ENCODE results near the gene CPAMD8.

Gene CPAMD8

DNA sequence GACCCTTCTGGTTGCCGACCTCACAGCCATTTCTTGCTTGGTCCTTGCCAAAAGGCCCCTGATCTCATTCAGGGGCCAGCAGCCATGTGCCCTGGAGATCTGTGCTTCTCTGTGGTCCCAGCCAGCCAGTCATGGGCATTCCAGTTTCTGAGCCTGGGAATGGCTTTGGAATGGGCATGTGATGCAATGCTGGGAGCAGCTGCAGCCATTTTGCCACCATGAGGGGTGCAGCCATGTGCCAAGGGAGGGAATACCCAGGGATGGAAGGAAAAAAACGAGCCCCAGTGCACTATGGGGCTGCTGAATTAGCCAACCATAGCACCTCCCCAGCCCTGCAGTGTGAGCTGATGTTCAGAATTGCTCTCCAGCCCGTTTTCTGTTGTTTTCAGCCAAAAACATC lies 111.5 kb downstream of the CPAMD8 start:
- DNase-seq: no peak
- Histone ChIP-seq H3K4me1 (no peaks in the 10 kb centered on the region), H3K27me3 (no peaks in the 10 kb centered on the region), H3K4me3 (ENCODE audit: low read depth, low read length) (no peak overlapping the region), H3K36me3 (no peaks in the 10 kb centered on the region), H3K9me3 (peaks cover 2% of the 10 kb centered on the region; the same call in 1 of the 2 replicates)
- TF ChIP-seq, protein P1, sequence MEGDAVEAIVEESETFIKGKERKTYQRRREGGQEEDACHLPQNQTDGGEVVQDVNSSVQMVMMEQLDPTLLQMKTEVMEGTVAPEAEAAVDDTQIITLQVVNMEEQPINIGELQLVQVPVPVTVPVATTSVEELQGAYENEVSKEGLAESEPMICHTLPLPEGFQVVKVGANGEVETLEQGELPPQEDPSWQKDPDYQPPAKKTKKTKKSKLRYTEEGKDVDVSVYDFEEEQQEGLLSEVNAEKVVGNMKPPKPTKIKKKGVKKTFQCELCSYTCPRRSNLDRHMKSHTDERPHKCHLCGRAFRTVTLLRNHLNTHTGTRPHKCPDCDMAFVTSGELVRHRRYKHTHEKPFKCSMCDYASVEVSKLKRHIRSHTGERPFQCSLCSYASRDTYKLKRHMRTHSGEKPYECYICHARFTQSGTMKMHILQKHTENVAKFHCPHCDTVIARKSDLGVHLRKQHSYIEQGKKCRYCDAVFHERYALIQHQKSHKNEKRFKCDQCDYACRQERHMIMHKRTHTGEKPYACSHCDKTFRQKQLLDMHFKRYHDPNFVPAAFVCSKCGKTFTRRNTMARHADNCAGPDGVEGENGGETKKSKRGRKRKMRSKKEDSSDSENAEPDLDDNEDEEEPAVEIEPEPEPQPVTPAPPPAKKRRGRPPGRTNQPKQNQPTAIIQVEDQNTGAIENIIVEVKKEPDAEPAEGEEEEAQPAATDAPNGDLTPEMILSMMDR (IDR thresholded peaks at IDR 0.05; ENCODE audit: low read depth, low read length): no peak

DNA sequence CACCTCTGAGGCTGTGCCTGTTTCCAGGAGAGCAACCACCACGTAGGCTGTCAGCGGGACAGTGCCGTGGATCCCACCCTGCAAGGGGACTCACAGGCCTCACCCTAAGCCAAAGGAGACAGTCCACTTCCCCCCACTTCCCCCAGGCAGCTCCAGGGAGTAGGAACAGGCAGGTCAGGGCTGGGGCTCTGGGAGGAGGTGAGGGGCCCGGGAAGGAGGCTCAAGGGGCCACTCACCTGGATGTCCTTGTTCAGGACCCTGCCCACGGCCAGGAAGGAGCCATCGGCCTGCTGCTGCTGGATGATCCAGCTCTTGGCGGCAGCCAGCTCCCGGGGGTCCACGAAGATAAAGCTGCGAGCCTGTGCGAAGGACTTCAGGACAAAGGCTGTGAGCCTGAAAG lies 112.2 kb downstream of the CPAMD8 start:
- H3K4me1 ChIP-seq: no peaks in the 10 kb centered on the region
- H3K27me3 ChIP-seq: no peaks in the 10 kb centered on the region
- no peak overlapping the region for H3K4me3 ChIP-seq (ENCODE audit: low read depth, low read length)
- no peaks in the 10 kb centered on the region for H3K36me3 ChIP-seq
- H3K9me3 ChIP-seq: no peaks in the 10 kb centered on the region
- DNase-seq: no peak
- TF ChIP-seq, protein P1 (IDR thresholded peaks at IDR 0.05; ENCODE audit: low read depth, low read length): no peak

DNA sequence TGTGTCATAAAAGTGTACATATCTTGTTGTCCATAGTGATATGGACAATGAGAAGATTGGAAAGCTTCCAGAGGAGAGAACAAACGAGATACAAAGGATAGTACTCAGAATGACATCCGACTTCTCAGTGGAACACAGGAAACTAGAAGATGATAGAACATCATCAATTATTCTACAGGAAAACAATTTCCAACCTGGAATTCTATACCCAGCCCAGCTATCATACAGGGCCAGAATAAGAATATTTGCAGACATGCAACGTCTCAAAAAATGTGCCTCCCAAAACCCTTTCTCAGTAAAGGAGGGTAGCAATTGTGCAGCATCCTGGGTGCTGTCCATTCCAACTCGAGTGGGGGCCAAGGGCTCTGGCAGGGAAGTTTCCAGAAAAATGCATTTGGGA lies 113.8 kb downstream of the CPAMD8 start:
- no peaks in the 10 kb centered on the region for H3K27me3 ChIP-seq
- H3K4me1 ChIP-seq: no peaks in the 10 kb centered on the region
- DNase-seq: no peak
- no peak overlapping the region for H3K4me3 ChIP-seq (ENCODE audit: low read depth, low read length)
- no peaks in the 10 kb centered on the region for H3K36me3 ChIP-seq
- no peaks in the 10 kb centered on the region for H3K9me3 ChIP-seq
- TF ChIP-seq, protein P1 (IDR thresholded peaks at IDR 0.05; ENCODE audit: low read depth, low read length): no peak

DNA sequence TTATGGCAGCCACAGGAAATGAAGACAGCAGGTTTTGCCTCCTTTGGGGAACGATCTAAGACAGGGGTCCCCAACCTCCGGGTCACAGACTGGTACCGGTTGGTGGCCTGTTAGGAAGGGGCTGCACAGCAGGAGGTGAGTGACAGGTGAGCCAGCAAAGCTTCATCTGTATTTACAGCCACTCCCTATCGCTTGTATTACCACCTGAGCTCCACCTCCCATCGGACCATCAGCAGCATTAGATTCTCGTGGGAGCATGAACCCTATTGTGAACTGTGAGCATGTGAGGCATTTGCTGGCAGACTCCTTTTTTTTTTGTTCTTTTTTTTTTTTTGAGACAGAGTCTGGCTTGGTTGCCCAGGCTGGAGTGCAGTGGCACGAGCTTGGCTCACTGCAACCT lies 115.6 kb downstream of the CPAMD8 start:
- no peak for DNase-seq
- H3K36me3 ChIP-seq: no peaks in the 10 kb centered on the region
- TF ChIP-seq, protein P1 (IDR thresholded peaks at IDR 0.05; ENCODE audit: low read depth, low read length): no peak
- no peaks in the 10 kb centered on the region for H3K27me3 ChIP-seq
- H3K4me3 ChIP-seq (ENCODE audit: low read depth, low read length): no peak overlapping the region
- no peaks in the 10 kb centered on the region for H3K4me1 ChIP-seq
- H3K9me3 ChIP-seq: no peaks in the 10 kb centered on the region

DNA sequence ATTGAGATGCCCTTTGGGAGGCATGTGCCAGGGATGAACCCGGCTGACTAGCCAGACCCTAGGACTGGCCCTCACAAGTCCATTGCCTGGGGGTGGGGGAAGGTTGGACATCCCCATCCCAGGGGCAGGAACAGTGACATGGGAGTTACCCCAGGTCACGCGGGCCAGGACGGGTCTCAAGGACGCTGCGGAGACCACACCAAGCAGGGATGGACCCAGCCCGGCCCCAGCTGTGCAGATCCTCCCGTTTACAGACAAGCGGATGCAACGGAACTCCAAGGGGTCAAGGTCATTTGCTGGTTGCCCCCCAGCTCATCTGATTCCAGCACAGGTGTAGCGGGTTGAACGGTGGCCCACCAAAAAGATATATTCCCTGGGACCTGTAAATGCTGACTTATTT lies 117.9 kb downstream of the CPAMD8 start:
- no peak for DNase-seq
- Histone ChIP-seq H3K4me3 (ENCODE audit: low read depth, low read length) (no peak overlapping the region), H3K36me3 (no peaks in the 10 kb centered on the region), H3K27me3 (no peaks in the 10 kb centered on the region), H3K4me1 (no peaks in the 10 kb centered on the region), H3K9me3 (no peaks in the 10 kb centered on the region)
- TF ChIP-seq, protein P1 (IDR thresholded peaks at IDR 0.05; ENCODE audit: low read depth, low read length): no peak

DNA sequence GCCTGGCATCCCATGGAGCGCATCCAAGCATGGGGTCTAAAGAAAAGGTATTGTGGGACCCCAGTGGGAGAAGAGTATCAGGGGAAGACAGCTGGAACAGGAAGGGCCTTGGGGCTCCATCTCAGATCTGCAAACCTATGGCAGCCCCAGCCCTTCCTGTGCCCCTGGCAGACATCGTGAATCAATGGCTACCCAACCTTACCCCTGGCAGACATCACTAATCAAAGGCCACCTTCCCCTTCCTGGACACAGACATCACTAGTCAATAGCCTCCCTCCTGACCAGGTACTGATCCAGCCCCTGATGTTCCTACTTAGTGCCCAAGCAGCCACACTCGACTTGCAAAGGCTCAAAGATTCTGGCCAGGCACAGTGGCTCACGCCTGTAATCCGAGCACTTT lies 122.0 kb downstream of the CPAMD8 start:
- Histone ChIP-seq H3K27me3 (no peaks in the 10 kb centered on the region), H3K4me1 (no peaks in the 10 kb centered on the region), H3K9me3 (no peaks in the 10 kb centered on the region), H3K36me3 (no peaks in the 10 kb centered on the region), H3K4me3 (ENCODE audit: low read depth, low read length) (no peak overlapping the region)
- TF ChIP-seq, protein P1 (IDR thresholded peaks at IDR 0.05; ENCODE audit: low read depth, low read length): no peak
- no peak for DNase-seq
